GM18502 (cell line): Measurements from ENCODE around the gene SLC36A2.
"Not testable (repeated sequence)": the region's sequence is repeated elsewhere in the genome, so short reads cannot be mapped to it uniquely, and the experiment has no call there.

ENCODE experiments used
- ATAC-seq: cut with Tn5 transposase; IDR thresholded peaks from one replicate; pipeline ENCODE4 v1.9.1; 2021; ENCODE audit warnings: mild to moderate bottlenecking; ENCODE audit not compliant: unreplicated experiment, poor library complexity

The SLC36A2 gene

DNA sequence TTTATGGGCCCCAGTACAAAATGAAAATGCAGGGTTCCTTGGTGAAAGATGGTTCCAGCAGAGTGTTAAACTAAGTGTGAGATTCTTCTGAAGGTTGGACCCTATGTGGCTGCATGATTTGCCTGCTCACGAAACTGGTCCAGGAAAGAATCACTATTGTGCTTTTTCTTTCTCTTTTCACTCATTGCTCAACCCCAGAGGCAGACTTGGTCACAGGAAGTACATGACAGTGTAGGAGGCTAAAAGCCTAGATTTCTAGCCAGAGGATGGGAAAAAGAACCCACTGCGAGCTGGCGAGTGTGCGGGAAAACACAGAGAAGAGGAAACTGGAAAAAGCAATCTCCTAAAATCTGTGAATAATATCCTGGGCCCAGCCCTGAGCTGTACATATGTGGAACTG, 18.6 kb downstream of the SLC36A2 start:
- peak; percentile 49 for ATAC-seq

DNA sequence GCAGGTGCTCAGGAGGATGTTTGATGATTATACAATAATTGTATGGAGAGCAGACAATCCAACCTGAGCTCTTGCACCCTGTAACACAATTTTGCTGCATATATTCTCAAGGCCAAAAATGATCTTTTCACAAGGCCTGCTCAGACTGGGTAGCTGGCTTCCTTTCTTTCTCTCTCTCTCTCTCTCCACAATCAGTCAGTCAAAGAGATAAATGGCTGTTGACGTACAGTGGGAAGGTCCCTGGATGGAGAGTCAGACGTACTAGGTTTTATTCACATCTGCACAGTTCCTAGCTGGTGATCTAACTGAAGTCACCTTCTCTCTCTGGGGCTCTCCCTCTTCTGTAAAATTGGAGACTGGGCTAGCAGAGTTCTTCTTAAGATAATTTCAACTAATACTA, 19.8 kb downstream of the SLC36A2 start:
- ATAC-seq: no peak

GRCh38 chr5:151326266-151326665, 21.1 kb downstream of the SLC36A2 start:
- no peak for ATAC-seq

GRCh38 chr5:151320481-151320880, 26.9 kb downstream of the SLC36A2 start:
- ATAC-seq: no peak

DNA sequence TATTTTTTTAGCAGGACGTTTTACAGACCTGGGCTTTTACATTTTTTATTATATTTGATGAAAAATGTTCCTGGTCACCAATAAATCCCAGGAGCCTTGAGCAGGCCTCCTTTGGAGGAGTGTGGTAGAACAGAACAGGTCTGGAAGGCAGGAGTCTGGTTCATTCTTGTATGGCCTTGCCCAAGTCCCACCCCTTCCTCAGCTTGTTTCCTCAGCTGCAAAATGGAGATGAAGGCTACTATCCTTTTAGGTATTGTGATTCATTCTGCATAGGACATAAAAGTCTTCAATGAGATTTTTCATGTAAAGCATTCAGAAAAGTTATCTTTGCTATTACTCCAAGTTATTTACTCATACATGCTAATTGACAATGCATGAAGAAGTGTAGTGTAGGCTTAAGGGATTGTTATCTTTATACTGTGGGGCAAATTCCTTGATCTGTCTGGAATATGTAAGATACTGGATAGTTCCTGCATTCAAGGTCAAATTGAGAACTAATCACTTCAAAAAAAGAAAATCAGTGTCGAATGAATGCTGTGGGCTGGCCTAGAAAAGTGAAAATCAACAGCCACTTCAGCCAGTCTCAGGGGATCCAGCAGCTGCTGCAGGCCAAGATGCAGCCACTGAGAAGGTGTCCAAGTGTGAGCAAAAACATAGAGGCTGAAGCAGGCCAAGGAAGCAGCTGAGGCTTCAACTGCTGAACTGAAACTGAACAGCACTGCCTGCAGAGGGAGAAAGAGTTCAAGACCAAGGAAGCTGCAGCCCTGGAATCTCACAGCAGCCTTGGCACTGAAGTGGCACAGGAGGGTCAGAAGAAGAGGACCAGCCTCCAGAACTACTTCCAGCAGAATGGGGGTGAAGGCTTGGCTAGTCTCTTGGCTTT, 28.3 kb downstream of the SLC36A2 start:
- peak; percentile 71 for ATAC-seq

DNA sequence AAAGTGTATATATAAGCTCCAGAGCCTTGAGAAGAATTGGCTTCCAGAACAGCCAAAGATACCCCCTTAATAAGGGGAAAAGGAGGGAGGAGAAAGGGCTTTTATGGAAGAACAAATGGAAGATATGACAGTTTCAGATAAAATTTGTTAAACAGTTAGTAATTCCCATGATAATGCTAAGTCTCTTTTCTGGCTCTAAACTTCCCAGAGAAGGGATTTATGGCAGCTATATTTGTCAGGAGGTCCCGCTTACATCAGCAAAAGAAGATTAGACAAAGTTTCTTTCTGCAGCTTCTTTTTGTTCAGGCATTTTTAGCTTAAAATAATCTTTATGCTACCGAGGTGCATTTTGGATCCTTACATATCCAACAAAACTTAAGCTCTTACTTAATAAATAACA, 29.5 kb downstream of the SLC36A2 start:
- ATAC-seq: no peak

GRCh38 chr5:151315998-151316597, 31.3 kb downstream of the SLC36A2 start:
- peak; percentile 85 for ATAC-seq

DNA sequence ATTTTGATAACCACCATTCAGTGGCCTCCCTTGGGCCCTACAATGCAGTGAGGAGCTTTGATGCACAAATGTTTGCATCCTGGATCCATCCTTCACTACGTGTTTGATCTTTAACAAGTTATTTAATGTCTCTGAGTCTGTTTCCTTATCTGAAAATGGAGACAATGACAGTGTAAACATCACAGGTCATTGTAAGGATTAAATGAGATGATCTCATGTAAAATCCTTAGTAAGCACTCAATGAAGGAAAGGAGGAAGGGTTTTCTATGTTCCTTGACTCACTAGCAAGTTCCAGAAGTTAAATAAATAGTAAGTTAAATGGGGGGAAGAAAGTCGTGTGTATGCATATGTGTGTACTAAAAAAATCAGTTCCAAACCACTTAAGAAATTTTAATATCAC, 34.0 kb downstream of the SLC36A2 start:
- no peak for ATAC-seq

- ATAC-seq: no peak
Measured at GRCh38 chr5:151312756-151313324, 34.5 kb downstream of the SLC36A2 start.

GRCh38 chr5:151310932-151311331, 36.4 kb downstream of the SLC36A2 start:
- no peak for ATAC-seq

DNA sequence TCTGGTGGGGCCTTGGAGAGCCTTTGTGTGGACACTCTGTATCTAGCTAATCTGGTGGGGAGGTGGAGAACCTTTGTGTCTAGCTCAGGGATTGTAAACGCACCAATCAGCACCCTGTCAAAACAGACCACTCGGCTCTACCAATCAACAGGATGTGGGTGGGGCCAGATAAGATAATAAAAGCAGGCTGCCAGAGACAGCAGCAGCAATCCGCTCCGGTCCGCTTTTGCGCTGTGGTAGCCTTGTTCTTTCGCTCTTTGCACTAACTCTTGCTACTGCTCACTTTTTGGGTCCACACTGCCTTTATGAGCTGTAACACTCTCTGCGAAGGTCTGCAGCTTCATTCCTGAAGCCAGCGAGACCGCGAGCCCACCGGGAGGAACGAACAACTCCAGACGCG, 37.5 kb downstream of the SLC36A2 start:
- ATAC-seq: not testable (repeated sequence)

DNA sequence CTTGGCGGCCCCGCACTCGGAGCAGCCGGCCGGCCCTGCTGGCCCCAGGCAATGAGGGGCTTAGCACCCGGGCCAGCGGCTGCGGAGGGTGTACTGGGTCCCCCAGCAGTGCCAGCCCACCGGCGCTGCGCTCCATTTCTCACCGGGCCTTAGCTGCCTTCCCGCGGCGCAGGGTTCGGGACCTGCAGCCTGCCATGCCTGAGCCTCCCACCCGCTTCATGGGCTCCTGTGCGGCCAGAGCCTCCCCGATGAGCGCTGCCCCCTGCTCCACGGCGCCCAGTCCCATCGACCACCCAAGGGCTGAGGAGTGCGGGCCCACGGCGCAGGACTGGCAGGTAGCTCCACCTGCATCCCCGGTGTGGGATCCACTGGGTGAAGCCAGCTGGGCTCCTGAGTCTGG, 38.1 kb downstream of the SLC36A2 start:
- ATAC-seq: not testable (repeated sequence)

DNA sequence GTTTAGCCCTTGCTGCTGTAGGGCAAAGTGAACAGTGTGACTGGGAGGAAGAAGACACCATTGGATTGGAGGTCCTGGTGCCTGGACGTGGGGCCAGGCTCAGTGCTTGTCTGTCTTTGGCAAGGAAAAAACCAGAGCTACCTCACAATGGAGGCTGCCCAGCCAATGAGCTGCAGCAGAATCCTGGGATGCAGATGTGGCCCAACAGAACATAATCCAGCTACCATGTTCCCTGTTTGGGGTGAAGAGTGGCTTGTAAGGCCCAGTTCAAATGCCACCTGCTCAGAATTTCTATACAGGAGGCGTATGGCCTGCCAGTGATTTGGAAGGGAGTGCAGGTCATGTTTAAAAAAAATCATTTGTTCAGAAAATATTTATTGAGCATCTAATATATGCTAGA, 43.7 kb downstream of the SLC36A2 start, which contains the start of gene SLC36A3:
Gene SLC36A3, minus strand, starts transcription at position 101 of the 400 bp plus-strand sequence. CDS start 412 bp downstream, outside the sequence.
- ATAC-seq: no peak

DNA sequence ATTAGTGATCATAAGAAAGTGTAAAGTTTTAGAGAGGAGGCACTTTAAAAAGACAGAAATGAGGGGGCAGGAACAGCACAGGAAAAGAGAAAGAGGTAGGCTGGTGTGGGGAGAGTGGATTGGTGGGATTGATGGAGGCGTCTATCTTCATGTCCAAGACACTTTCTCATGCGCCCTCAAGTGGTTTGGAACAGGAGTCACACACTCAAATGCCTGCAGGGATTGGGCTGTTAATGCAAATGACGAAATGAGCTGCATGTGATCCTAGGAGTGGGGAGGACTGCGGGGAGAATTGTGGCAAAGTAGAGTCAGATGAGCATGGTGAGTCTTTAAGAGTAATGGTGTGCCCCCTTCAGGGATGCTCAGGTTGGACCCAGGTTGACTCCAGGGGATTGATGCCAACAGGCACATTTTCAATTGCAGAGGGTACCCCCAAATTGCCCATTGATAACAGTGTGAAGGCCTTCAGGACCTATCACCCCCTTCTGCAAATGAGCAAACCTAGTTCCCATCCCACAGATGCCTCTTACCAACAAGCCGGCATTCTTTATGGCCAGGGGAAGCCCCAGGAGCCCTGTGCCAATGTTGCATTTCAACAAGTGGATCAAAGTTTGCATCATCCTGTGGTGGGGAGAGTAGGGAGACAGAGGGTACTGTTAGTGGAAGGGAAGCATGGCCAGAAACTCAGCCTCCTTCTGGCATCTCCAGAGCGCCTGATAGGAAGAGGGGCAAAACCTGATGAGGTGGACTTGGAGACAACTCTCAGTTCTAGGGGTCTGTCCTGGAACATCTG, 49.1 kb downstream of the SLC36A2 start:
- no peak for ATAC-seq

DNA sequence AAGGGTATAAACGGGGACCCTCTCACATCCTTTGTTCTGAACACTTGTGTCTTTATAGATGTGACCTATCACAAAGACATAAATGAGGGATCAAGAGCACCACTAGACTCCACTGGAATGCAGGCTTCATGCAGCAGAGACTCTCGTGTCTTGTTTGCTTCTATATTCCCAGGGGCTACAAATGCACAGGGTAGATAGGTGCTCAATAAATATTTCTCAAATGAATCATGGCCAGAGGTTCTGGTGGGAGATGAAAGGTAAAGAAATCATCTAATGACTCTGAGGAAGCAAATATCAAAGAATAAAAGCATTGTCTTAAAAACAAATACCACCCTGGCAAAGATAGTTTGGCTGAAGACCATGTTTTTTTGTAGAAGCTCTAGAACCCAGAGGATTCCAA, 50.4 kb downstream of the SLC36A2 start:
- no peak for ATAC-seq

GRCh38 chr5:151296478-151296830, 50.9 kb downstream of the SLC36A2 start:
- ATAC-seq: no peak

GRCh38 chr5:151295791-151296477, 51.4 kb downstream of the SLC36A2 start:
- ATAC-seq: no peak

- ATAC-seq: no peak
Measured at GRCh38 chr5:151295138-151295537, 52.2 kb downstream of the SLC36A2 start.

- ATAC-seq: no peak
Measured at GRCh38 chr5:151293624-151294023, 53.7 kb downstream of the SLC36A2 start.

- peak; percentile 59 for ATAC-seq
Measured at GRCh38 chr5:151288180-151288579, 59.2 kb downstream of the SLC36A2 start.
